Heart left ventricle (tissue), 16 donors: Measurements from ENCODE around the gene COL6A2. TPM values are rescaled to one million over a fixed set of nuclear protein-coding genes. Genes with fewer than 3 reads are reported as not detected.
A peak's percentile ranks its signal among the peaks of the same experiment; 100 is the strongest.
"Not testable (repeated sequence)": the region's sequence is repeated elsewhere in the genome, so short reads cannot be mapped to it uniquely, and the experiment has no call there.

ENCODE experiments used
- ATAC-seq, 4 donors: fragments of 200-7000 bp; cut with Tn5 transposase; one replicate each; pipeline ENCODE4 v1.9.1; 2020 to 2022; ENCODE audit warnings: moderate library complexity in 4 of 4, mild to moderate bottlenecking in 3 of 4, moderate number of reproducible peaks in 1 of 4
- DNase-seq, 5 donors: peaks; one replicate each; pipeline ENCODE4 v3.0.0-alpha.2; 2020
- H3K27ac ChIP-seq, 12 donors: fragments of 200-600 bp; sonication (generic) in 4 of 12; one replicate each; pipeline versions ENCODE4 v1.5.0 to v1.8.0; 2016 to 2022; ENCODE audit warnings: mild to moderate bottlenecking in 2 of 12
- H3K27me3 ChIP-seq, 9 donors: fragments of 200-600 bp; sonication (generic) in 2 of 9; one replicate each; pipeline versions ENCODE4 v1.5.1 to v1.8.0; 2016 to 2022; ENCODE audit warnings: mild to moderate bottlenecking in 3 of 9
- H3K36me3 ChIP-seq, 9 donors: fragments of 200-600 bp; sonication (generic) in 2 of 9; one replicate each; pipeline versions ENCODE4 v1.5.0 to v1.8.0; 2018 to 2022; ENCODE audit warnings: mild to moderate bottlenecking in 2 of 9
- H3K4me1 ChIP-seq, 12 donors: fragments of 200-600 bp; sonication (generic) in 4 of 12; one replicate each; pipeline versions ENCODE4 v1.5.0 to v1.8.0; 2016 to 2022; ENCODE audit warnings: mild to moderate bottlenecking in 3 of 12
- H3K4me3 ChIP-seq, 12 donors: fragments of 200-600 bp; sonication (generic) in 4 of 12; one replicate each; pipeline versions ENCODE4 v1.5.0 to v1.8.0; 2017 to 2022; ENCODE audit warnings: mild to moderate bottlenecking in 9 of 12, moderate library complexity in 4 of 12
- H3K9me3 ChIP-seq, 12 donors: fragments of 200-600 bp; sonication (generic) in 4 of 12; one replicate each; pipeline versions ENCODE4 v1.5.0 to v1.8.0; 2016 to 2022; ENCODE audit warnings: mild to moderate bottlenecking in 1 of 12
- POLR2A ChIP-seq, 2 donors: fragments of 450-650 bp; IDR thresholded peaks; one replicate each; pipeline ENCODE4 v1.6.1; 2017; ENCODE audit warnings: antibody characterized with exemption in 2 of 2, mild to moderate bottlenecking in 2 of 2, moderate library complexity in 2 of 2
- WGBS, 4 donors: extraction: QIAGEN DNeasy Blood & Tissue Kit in 2 of 4; methylation state at CpG; one replicate each; pipeline versions ENCODE4 v1.1.5 to v1.1.7; 2013 to 2018; 5-methylcytosine and 5-hydroxymethylcytosine counted together
- intact Hi-C, 10 donors: fragments of 100-400 bp; cut with DNase I; formaldehyde crosslinking; loops; one replicate each; pipeline versions ENCODE4 v1.11.1 to v1.14.2; 2022
- polyA plus RNA-seq, 2 donors: library from polyadenylated mRNA; stranded (reverse); fragments of 200-250 nt; gene quantifications; one replicate each; pipeline ENCODE4 v1.2.3, GENCODE V29; 2013
- total RNA-seq, 9 donors: library from RNA; depleted of rRNA in 2 of 9; stranded (reverse); fragments of >200 nt in 2 of 9; fragmentation: NEBNext Ultra II Directional in 3 of 9; extraction: Animal tissue kit (Norgen Biotek cat#: 25700) in 3 of 9; gene quantifications; one replicate each; pipeline versions ENCODE4 v1.1.0 to v1.2.4, GENCODE V29; 2016 to 2023
- TF ChIP-seq, protein P1 (sequence below), 12 donors: fragments of 200-600 bp; sonication (generic) in 4 of 12; IDR thresholded peaks; one replicate each; pipeline versions ENCODE4 v1.5.0 to v1.8.0; 2018 to 2022; ENCODE audit warnings: antibody characterized with exemption in 12 of 12, mild to moderate bottlenecking in 5 of 12
- donor health status: ischemic (EF 13 %, LVEDD 7.1; RV severe dilation, severe dysfunction).
- donor health status: healthy with polysubstance abuse.
- donor health status: DM: no; HTN: yes; CAD: no.
- donor health status: DM: no; HTN: no; CAD: no.
- donor health status: ischemic (EF 25% LVEDD 6.9; RV normal size, moderate dysfunction).
- donor health status: ischemic (EF 25% LVEDD 5.7; RV mildly dilated, moderate dysfunction).
- donor health status: healthy.
- donor health status: DM: yes; HTN: yes; CAD: no.
- donor health status: ischemic (EF 35%, LVEDD 5.7; RV mildly dilated, moderate dysfunction).
- donor health status: nonischemic (EF 11% LVEDD 7.7; RV severe dilation, severe dysfunction).
- donor health status: DM: yes; HTN: yes; CAD: no.
- donor health status: PGD.
- donor health status: ischemic (EF 29% LVEDD 5.4; RV normal size, mild dysfunction).
- donor health status: nonischemic (EF 23%, LVEDD 6.1; RV moderate dilation, normal function).

The COL6A2 gene
- total and polyA plus RNA-seq, 11 donors, result 118 to 484 (median 158) TPM

DNA sequence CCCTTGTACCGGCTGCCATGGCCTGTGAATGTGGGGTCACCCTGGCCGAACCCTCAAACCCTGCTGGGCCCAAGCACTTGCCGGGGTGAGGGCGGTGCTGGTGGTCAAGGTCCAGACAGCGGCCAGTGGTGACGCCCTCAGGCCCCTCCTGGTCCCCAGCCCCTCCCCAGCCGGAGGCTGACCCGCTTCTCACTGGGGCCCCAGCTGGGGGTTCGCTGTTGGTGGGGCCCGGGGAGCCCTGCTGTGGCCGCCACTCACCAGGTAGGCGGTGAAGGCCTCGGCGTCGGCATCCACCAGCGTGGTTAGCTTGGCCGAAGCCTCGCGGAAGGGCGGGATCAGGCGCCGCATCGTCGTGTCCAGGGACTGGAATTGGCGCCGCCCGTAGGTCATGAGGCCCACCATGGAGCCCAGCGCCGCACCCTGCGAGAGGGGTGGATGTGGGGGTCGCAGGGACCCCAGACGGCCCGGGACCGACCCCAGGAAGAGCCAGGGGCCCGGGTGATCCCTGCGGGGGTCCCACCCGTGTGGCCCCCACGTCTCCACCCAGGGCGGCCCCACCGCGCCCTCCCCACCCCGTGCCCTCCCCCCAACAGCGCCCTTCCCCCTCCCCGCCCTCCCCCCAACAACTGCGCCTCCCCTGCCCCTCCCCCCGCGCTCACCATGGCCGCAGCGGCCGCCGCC, 47.4 kb downstream of the COL6A2 start:
- 95 to 98% (median 96%) methylated on average over 22 to 51 of the region's 51 CpGs for WGBS, 4 donors
- no peak for ATAC-seq
- intact Hi-C loops, result loop anchor here in 3 of 10 donors (10.0 kb wide), 2 partner anchors 80 to 110 kb away; partner anchors contain the start of gene LSS (in 2 of the 3)
- Histone ChIP-seq H3K27me3 (no peaks in the 10 kb centered on the region), H3K4me1 (peaks cover 0 to 9% (median 6%) of the 10 kb centered on the region in 12 donors), H3K36me3 (no peaks in the 10 kb centered on the region), H3K9me3 (no peaks in the 10 kb centered on the region), H3K4me3 (no peak overlapping the region), H3K27ac (no peak overlapping the region)
- DNase-seq, result peak in 3 of 5 donors; percentile 16 to 67 (median 25)
- TF ChIP-seq POLR2A (IDR thresholded peaks at IDR 0.05), result no peak
- TF ChIP-seq, protein P1, sequence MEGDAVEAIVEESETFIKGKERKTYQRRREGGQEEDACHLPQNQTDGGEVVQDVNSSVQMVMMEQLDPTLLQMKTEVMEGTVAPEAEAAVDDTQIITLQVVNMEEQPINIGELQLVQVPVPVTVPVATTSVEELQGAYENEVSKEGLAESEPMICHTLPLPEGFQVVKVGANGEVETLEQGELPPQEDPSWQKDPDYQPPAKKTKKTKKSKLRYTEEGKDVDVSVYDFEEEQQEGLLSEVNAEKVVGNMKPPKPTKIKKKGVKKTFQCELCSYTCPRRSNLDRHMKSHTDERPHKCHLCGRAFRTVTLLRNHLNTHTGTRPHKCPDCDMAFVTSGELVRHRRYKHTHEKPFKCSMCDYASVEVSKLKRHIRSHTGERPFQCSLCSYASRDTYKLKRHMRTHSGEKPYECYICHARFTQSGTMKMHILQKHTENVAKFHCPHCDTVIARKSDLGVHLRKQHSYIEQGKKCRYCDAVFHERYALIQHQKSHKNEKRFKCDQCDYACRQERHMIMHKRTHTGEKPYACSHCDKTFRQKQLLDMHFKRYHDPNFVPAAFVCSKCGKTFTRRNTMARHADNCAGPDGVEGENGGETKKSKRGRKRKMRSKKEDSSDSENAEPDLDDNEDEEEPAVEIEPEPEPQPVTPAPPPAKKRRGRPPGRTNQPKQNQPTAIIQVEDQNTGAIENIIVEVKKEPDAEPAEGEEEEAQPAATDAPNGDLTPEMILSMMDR (IDR thresholded peaks at IDR 0.05), result no peak

DNA sequence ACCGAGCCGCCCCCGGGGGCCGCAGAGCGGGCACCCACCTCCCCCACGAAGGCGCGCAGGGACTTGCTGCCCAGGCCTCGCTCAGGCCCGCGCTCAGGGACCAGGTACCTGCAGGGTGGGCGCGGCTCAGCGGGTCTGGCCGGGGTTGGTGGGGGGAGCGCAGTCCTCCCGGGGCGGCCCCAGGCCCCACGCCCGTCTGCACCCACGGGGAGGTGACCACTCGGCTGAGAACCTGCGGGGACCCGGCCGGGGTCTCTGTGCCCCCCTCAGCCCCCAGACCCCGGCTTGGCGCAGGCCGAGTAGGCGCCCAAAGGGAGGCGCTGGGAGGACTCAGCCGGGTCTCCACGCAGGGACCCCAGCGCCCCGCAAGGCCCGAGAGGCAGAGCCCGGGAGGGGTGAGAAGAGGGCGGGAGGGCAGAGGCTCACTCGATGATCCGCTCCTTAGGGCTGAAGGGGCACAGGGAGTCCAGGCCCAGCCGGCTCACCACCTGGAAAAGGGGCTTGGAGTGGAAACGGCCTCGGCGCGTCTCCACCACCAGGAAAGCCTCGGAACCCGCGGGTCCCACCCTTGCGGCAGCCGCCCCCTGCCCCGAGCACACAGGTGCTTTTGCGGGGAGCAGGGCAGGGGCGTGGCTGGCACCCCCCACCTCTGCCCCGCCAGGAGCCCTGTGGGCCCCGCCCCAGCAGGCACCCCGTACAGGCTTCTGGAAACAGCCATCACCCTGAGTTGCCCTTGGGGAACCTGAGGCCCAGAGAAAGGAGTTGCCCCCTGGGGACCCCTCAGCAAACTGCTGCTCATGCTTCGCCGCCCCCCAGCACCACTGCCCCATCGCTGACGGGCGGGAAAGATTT, 48.2 kb downstream of the COL6A2 start:
- Histone ChIP-seq H3K27me3 (no peaks in the 10 kb centered on the region), H3K4me1 (peaks cover 0 to 9% (median 6%) of the 10 kb centered on the region in 12 donors), H3K27ac (no peak overlapping the region), H3K9me3 (no peaks in the 10 kb centered on the region), H3K4me3 (no peak overlapping the region), H3K36me3 (no peaks in the 10 kb centered on the region)
- peak in 3 of 5 donors; percentile 14 to 55 (median 30) for DNase-seq
- ATAC-seq, result no peak
- intact Hi-C loops, result loop anchor here in 3 of 10 donors (10.0 kb wide), 2 partner anchors 79 to 109 kb away; partner anchors contain the start of gene LSS (in 2 of the 3)
- WGBS, 4 donors, result 92 to 96% (median 94%) methylated on average over 23 to 60 of the region's 60 CpGs
- TF ChIP-seq POLR2A (IDR thresholded peaks at IDR 0.05), result no peak
- TF ChIP-seq, protein P1 (IDR thresholded peaks at IDR 0.05), result no peak

DNA sequence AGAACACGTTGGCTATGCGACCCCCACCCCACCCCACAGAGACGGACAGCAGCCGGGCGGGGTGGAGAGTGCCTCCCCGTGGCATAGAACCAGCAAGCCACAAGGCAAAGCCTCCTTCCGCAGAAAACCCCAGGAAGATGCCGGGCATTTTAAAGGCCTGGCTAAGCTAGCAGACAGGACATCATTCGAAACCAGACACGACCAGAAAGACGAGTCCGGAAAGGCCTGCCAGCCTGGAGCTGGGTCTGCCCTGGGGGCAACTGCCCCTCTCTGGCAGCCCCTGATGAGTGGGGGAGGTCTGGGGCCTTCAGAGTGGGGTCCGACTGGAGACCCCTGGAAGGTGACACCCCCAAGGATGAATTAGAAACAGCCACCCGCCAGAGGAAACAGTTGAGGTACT, 48.9 kb downstream of the COL6A2 start:
- ATAC-seq (no peak), DNase-seq (peak in 2 of 5 donors; percentile 6 to 39)
- 81 to 86% (median 84%) methylated on average over 14 of the region's 14 CpGs for WGBS, 4 donors
- H3K4me1 ChIP-seq, result peaks cover 0 to 9% (median 6%) of the 10 kb centered on the region in 12 donors
- H3K4me3 ChIP-seq, result no peak overlapping the region
- H3K36me3 ChIP-seq, result no peaks in the 10 kb centered on the region
- intact Hi-C loops, result loop anchor here in 3 of 10 donors (10.0 kb wide), 2 partner anchors 78 to 108 kb away; partner anchors contain the start of gene LSS (in 2 of the 3)
- H3K27ac ChIP-seq, result no peak overlapping the region
- TF ChIP-seq, protein P1 (IDR thresholded peaks at IDR 0.05), result no peak
- TF ChIP-seq POLR2A (IDR thresholded peaks at IDR 0.05), result no peak
- H3K27me3 ChIP-seq, result no peaks in the 10 kb centered on the region
- no peaks in the 10 kb centered on the region for H3K9me3 ChIP-seq

DNA sequence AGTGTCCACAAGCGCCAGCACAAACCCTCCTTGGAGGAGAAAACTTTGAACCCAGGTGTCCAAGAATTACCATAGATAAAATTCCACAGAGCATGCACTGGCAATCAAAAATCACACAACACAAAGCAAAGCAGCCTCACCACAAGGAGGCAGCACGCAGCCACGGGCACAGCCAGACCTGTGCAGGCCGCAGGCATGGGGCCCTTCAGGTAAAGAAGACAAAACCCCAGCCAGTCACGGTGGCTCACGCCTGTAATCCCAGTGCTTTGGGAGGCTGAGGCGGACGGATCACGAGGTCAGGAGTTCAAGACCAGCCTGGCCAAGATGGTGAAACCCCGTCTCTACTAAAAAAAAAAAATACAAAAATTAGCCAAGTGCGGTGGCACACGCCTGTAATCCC, 49.5 kb downstream of the COL6A2 start:
- not testable (repeated sequence) for H3K9me3 ChIP-seq, H3K27ac ChIP-seq, H3K36me3 ChIP-seq, H3K4me1 ChIP-seq, H3K4me3 ChIP-seq, H3K27me3 ChIP-seq
- intact Hi-C loops, result loop anchor here in 3 of 10 donors (10.0 kb wide), 2 partner anchors 77 to 107 kb away; partner anchors contain the start of gene LSS (in 2 of the 3)
- TF ChIP-seq, protein P1 (IDR thresholded peaks at IDR 0.05), result peak in 10 of 12 donors; percentile 28 to 56 (median 42)
- ATAC-seq, result peak in 3 of 4 donors; percentile 37 to 39 (median 38)
- 77 to 85% (median 79%) methylated on average over 12 of the region's 12 CpGs for WGBS, 4 donors
- DNase-seq, result peak in 3 of 5 donors; percentile 38 to 70 (median 41)
